ENCODE measurements around the gene OR7A17. TPM values are rescaled to one million over a fixed set of nuclear protein-coding genes. Genes with fewer than 3 reads are reported as not detected.

The OR7A17 gene
- total RNA-seq, 2 experiments from 2014 or later = not detected

DNA sequence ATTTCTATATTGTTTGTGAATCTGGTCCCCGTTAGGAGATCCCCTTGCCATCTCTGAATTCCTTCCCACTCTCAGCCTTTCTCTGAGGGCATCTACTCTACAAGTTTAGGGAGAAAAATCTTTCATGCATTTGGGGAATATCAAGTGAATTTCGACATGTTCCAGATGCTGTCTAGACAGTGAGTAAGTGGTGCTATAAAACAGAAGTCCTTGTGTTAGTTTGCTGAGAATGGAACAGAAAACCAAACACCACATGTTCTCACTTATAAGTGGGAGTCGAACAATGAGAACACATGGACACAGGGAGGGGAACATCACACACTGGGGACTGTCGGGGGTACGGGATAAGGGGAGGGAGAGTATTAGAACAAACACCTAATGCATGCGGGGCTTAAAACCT lies 42.4 kb downstream of the OR7A17 start:
- ATAC-seq = no peak

DNA sequence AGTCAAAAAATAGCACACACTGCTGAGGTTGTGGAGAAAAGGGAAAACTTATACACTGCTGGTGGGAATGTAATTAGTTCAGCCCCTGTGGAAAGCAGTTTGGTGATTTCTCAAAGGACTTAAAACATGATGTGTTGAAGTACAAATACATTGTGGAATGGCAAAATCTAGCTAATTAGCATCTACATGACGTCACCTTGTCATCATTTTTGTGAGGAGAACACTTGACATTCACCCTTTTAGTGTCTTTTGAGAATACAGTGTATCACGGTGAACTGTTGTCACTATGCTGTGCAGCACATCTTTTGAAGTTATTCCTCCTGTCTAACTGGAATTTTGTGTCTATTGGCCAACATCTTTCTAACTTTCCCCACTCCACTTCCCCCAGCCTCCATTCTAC lies 42.8 kb downstream of the OR7A17 start:
- ChIA-PET CTCF (no interaction called here), POLR2A (no interaction called here)
- H3K27ac Mint-ChIP-seq = no peak overlapping the region
- H3K4me3 Mint-ChIP-seq = no peak overlapping the region
- H3K36me3 Mint-ChIP-seq (ENCODE audit: low read depth) = no peaks in the 10 kb centered on the region
- H3K9me3 Mint-ChIP-seq (ENCODE audit: low read depth) = no peaks in the 10 kb centered on the region
- intact Hi-C loops (cut with DNase I, micrococcal nuclease) = no loop called here
- DNase-seq (no peak), ATAC-seq (no peak)
- peaks cover 19% of the 10 kb centered on the region for H3K27me3 Mint-ChIP-seq
- no peaks in the 10 kb centered on the region for H3K4me1 Mint-ChIP-seq

More for the DNA sequence above, 42.4 kb downstream of the OR7A17 start:
- Mint-ChIP-seq H3K4me3 (no peak overlapping the region), H3K27ac (no peak overlapping the region), H3K27me3 (peaks cover 19% of the 10 kb centered on the region), H3K36me3 (ENCODE audit: low read depth) (no peaks in the 10 kb centered on the region), H3K4me1 (no peaks in the 10 kb centered on the region), H3K9me3 (ENCODE audit: low read depth) (no peaks in the 10 kb centered on the region)
- no peak for DNase-seq
- intact Hi-C loops (cut with DNase I, micrococcal nuclease) = no loop called here
- CTCF ChIA-PET = no interaction called here
- POLR2A ChIA-PET = no interaction called here

DNA sequence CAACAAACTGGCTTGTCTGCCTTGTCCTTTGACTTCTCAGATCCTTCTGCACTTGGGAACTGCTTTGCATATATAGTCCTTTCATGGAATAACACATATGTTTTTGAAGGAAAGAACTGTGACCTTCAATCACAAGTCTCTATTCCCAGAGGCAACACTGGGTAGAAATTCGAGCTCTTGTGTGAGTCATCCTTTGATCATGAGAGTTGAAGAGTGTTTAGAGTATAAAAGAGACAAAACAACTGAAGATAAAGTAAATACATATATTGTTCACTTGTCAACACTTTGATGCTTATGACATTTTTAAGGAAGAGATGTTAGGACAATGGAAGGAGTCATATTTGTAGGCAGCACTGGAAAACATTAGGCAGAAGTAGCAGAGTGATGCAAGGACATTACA lies 45.7 kb downstream of the OR7A17 start:
- no peak for DNase-seq
- Mint-ChIP-seq H3K4me3 (no peak overlapping the region), H3K36me3 (ENCODE audit: low read depth) (no peaks in the 10 kb centered on the region), H3K27ac (no peak overlapping the region), H3K27me3 (peaks cover 17% of the 10 kb centered on the region), H3K9me3 (ENCODE audit: low read depth) (no peaks in the 10 kb centered on the region), H3K4me1 (no peaks in the 10 kb centered on the region)
- ChIA-PET CTCF (no interaction called here), POLR2A (no interaction called here)
- intact Hi-C loops (cut with DNase I, micrococcal nuclease) = no loop called here
- no peak for ATAC-seq

DNA sequence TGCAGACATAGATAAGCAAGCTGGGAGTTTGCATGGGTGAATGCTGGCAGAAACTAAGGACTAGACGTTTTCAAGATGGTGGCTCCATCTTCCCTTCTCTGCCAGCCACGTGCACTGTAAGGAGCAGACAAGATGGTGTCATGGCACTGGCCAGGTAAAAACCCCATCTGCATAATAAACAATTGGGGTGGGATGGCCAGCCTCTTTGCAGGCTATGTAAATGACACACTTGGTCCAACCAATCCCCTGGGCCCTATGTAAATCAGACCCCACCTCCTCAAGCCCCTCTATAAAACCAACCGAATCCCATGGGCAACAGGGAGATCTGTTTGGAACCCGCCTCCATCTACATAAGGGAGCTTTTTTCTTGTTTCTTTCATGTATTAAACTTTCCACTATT lies 48.5 kb downstream of the OR7A17 start:
- ChIA-PET CTCF (no interaction called here), POLR2A (no interaction called here)
- intact Hi-C loops (cut with DNase I, micrococcal nuclease) = no loop called here
- no peak for DNase-seq
- Mint-ChIP-seq H3K9me3 (ENCODE audit: low read depth) (no peaks in the 10 kb centered on the region), H3K36me3 (ENCODE audit: low read depth) (no peaks in the 10 kb centered on the region), H3K27me3 (peaks cover 10% of the 10 kb centered on the region), H3K4me1 (no peaks in the 10 kb centered on the region), H3K4me3 (no peak overlapping the region), H3K27ac (no peak overlapping the region)
- ATAC-seq = no peak

DNA sequence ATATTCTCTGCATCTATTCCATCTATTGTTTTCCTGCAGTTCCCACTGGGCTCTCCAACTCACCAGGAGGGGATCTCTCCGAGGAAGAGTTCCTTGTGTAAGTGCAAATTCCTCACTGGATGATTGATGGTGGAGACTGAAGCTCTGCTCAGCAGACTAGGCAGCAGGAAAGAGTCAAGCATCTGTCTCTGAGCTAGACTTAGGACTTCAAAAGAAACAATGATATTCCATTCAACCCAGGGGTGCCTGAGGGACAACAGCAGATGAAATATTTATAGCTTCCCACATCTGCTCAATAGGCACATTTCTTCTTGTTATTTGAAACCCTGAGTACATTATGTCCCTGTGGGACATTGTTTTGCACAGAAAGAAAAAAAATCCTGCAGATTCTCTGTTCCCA lies 50.9 kb downstream of the OR7A17 start, which contains the start of the genes OR7A5 and OR7C1:
Gene OR7A5, minus strand, starts transcription at position 175 of the 400 bp plus-strand sequence. CDS start 6,944 bp downstream, outside the sequence.
Gene OR7C1, minus strand, starts transcription at position 175 of the 400 bp plus-strand sequence. CDS start 35,049 bp downstream, outside the sequence.
- H3K4me1 Mint-ChIP-seq = no peaks in the 10 kb centered on the region
- peaks cover 6% of the 10 kb centered on the region for H3K27me3 Mint-ChIP-seq
- DNase-seq (no peak), ATAC-seq (no peak)
- no peak within 1 kb of the TSS for H3K27ac Mint-ChIP-seq
- intact Hi-C loops (cut with DNase I, micrococcal nuclease) = no loop called here
- CTCF ChIA-PET = no interaction called here
- POLR2A ChIA-PET = no interaction called here
- H3K36me3 Mint-ChIP-seq (ENCODE audit: low read depth) = no peaks in the 10 kb centered on the region
- no peaks in the 10 kb centered on the region for H3K9me3 Mint-ChIP-seq (ENCODE audit: low read depth)
- no peak within 1 kb of the TSS for H3K4me3 Mint-ChIP-seq

DNA sequence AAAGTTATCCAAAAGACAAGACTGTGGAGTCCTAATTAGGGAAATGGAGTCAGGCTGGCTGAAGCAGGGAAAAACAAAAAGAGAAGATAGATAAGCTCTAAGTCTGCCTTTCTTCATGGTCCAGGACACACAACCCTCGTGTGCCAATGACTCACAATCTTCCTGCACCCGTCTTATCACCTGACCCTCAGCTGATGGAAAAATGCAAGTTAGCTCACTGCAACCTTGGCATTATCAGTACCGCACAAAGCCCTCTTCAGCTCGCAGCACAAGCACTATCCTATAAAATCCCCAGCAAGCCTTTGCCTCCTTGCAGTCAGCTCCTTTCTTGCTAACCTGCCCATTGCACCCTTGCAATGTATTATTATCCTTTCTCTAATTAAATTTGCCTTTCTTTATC lies 55.2 kb downstream of the OR7A17 start:
- Mint-ChIP-seq H3K9me3 (ENCODE audit: low read depth) (no peaks in the 10 kb centered on the region), H3K36me3 (ENCODE audit: low read depth) (no peaks in the 10 kb centered on the region), H3K27ac (no peak overlapping the region), H3K27me3 (peaks cover 15% of the 10 kb centered on the region), H3K4me3 (no peak overlapping the region), H3K4me1 (no peaks in the 10 kb centered on the region)
- CTCF ChIA-PET = interaction anchor here (1.0 kb wide), 1 partner anchor 16 kb away, joined by 3 read pairs; no protein-coding TSS in a partner anchor
- DNase-seq (no peak), ATAC-seq (no peak)
- intact Hi-C loops (cut with DNase I, micrococcal nuclease) = no loop called here
- POLR2A ChIA-PET = no interaction called here

Other genes with a start within 250 kb of the OR7A17 start
- under 1 TPM; 0.11 to 0.30 TPM for gene ADGRE3, start 211.3 kb downstream of the OR7A17 start, total RNA-seq
- gene ZNF333, start 196.1 kb downstream of the OR7A17 start, total RNA-seq = 10 to 100 TPM; 11.7 to 12.7 TPM
- gene ADGRE2, start 107.6 kb downstream of the OR7A17 start, total RNA-seq = under 1 TPM; 0.75 to 0.95 TPM
- gene OR7A5, start 50.9 kb downstream of the OR7A17 start, total RNA-seq = not detected
- gene OR7C1, start 50.9 kb downstream of the OR7A17 start, total RNA-seq = not detected
- not detected for gene OR7A10, start 37.2 kb downstream of the OR7A17 start, total RNA-seq
- gene OR7C2, start 55.4 kb upstream of the OR7A17 start, total RNA-seq = not detected
- gene SLC1A6, start 93.7 kb upstream of the OR7A17 start, total RNA-seq = not detected
- not detected for gene CASP14, start 163.3 kb upstream of the OR7A17 start, total RNA-seq
- gene OR1I1, start 196.1 kb upstream of the OR7A17 start, total RNA-seq = not detected
- 1 to 10 TPM; 2.1 to 3.3 TPM for gene SYDE1, start 221.3 kb upstream of the OR7A17 start, total RNA-seq